Measurements from ENCODE around the gene NEDD4L.
"Not testable (repeated sequence)": the region's sequence is repeated elsewhere in the genome, so short reads cannot be mapped to it uniquely, and the experiment has no call there.

The NEDD4L gene

DNA sequence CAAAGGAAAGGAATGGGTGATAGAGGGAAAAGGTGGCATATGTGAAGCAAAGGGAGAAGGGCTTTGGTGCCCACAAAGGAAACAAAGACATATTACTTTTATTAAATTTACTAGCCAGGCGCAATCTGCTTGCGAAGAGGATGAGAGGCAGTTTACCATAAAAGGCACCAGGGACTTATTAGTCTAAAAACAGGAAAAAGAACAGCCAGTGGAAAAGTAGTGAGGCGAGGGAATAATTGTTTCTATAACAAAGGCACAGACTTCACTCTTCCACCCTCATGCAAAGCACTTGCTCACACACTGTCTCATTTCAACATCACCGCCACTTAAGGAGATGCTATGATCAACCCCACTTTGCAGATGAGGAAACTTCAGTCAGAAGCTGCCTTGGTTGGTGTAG is 374.3 kb downstream of the NEDD4L start:
- no peak for DNase-seq (ENCODE audit: low spot score)

DNA sequence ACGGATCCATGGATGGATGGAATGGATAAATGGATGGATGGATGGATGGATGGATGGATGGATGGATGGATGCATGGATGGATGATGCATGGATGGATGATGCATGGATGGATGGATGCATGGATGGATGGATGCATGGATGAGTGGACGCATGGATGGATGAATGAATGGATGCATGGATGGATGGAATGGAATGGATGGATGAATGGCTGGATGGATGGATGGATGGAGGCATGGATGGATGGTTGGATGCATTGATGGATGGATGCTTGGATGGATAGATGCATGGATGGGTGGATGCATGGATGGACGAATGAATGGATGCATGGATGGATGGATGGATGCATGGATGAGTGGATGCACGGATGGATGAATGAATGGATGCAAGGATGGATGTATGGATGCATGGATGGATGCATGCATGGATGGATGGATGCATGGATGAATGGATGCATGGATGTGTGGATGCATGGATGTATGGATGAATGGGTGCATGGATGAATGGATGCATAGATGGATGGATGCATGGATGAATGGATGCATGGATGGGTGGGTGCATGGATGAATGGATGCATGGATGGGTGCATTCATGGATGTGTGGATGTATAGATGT is 375.7 kb downstream of the NEDD4L start:
- no peak for DNase-seq (ENCODE audit: low spot score)

DNA sequence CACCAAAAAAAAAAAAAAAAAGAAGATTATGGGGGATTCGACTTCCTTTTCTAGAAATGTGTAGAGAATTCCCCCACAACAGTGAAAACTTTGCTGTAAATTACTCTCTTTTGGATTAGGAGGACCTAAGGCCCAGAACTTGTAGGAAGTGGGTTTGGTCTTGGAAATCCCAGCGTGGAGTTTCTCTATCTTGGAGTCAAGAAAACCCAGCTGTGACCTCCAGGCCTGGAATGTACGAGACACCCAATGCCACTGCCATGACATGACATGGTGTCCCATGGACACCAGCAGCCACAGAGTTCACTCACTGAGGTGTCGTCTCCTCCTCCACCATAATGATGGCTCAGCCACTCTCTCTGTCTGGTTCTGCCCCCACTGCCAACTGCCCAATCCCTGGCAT is 382.6 kb downstream of the NEDD4L start:
- no peak for DNase-seq (ENCODE audit: low spot score)

DNA sequence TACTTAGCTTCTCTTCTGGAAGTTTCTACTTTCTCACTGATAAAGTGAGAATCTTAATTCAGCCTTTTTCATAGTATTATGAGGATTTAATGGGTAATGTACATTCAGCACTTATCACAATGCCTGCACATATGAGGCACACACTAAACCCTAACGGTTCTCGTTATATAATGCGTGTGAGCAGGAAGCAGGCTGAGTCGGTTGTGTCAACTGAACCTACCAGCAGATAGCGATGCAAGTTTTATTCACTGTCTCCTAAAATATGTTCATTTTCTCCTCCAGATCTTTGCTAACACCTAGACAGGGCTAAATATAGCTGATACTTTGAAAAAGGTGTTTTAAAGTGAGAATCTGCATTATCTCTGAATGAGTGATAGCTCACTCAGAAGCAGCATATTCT is 383.3 kb downstream of the NEDD4L start:
- DNase-seq (ENCODE audit: low spot score) = no peak

DNA sequence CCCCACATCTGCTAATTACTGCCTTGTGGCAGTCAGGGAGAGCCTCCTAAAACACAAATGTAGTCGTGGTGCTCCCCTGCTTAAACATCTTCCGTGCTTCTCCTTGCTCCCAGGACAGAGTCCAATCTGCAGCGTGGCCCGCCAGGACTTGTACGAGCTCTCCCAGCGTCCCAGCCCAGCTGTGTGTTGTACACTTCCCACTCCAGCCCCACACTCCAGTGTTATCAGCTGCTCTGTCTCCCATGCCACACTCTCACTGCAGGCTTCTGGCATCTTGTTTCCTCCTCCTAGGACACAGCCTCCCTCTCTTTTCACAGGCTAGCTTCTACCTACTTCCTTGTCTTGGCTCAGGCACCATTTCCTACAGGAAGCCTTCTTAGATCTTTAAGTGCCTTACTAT is 385.4 kb downstream of the NEDD4L start:
- no peak for DNase-seq (ENCODE audit: low spot score)

GRCh38 chr18:58431215-58431614 is 387.2 kb downstream of the NEDD4L start:
- DNase-seq (ENCODE audit: low spot score) = no peak

- no peak for DNase-seq (ENCODE audit: low spot score)
These were observed 388.2 kb downstream of the NEDD4L start for GRCh38 chr18:58432050-58432727.

- DNase-seq (ENCODE audit: low spot score) = not testable (repeated sequence)
These were observed 391.4 kb downstream of the NEDD4L start for GRCh38 chr18:58435221-58436005.

DNA sequence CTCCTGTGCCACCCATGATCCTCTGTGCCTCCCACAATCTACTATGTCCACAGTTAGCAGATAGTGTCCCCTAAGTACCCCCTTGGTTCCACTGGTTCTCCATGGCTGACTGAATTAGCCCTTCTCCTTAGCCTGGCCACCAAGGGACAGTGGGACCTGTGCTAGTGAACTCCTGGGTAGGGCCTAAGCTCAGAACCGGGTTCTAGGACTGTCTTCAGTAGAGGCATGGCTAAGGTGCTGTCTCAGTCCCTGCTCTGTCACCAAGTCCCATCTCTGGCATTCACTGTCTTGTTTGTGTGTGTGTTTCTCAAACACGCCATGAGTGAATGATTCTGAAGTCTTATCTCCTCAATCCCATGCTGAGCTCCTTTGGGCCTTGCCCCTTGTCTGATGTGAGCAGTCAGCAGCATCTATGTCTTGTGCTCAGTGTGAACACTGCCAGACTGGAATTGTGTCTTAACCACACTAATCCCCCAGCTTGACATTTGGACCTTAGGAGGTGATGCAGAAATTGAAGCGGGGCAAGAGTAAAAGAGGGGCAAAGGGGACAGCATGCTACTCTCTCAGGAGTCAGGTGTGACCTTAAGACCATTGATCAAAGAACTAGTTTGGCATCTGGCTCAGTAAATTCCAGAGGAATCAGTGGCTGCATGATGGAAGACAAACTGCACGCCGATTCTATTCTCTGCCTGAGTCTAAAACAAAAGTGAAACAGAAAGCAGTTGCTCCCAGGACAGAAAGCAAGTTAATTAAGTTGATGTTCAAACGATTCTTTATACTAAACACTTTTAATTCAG is 394.3 kb downstream of the NEDD4L start:
- no peak for DNase-seq (ENCODE audit: low spot score)

GRCh38 chr18:58438958-58439300 is 394.9 kb downstream of the NEDD4L start:
- DNase-seq (ENCODE audit: low spot score) = no peak

GRCh38 chr18:58443671-58444070 is 399.6 kb downstream of the NEDD4L start:
- DNase-seq (ENCODE audit: low spot score) = no peak

GRCh38 chr18:58446391-58447060 is 402.5 kb downstream of the NEDD4L start:
- no peak for DNase-seq (ENCODE audit: low spot score)

- DNase-seq (ENCODE audit: low spot score) = no peak
These were observed 403.5 kb downstream of the NEDD4L start for GRCh38 chr18:58447402-58448095.

DNA sequence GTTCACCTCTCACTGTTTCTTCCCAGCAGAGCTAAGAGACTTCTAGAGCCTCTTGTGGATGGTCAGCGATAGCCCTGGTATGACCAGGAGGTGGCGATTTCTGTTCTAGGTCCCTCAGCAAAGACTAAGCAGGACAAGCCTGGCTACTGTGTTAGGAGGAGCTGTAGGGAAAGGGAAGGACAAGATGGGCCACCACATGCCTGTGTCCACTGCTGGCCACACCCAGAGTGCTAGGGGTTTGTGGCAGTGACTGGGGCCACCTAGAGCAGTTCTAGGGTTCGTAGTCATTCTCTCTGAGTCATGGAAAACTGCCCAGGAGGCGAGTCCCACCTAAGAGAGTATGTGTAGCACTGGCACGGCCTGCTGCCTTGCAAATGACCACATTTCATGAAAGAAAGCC is 405.4 kb downstream of the NEDD4L start:
- peak; percentile 32 for DNase-seq (ENCODE audit: low spot score)

Measured in iPS-NIHi11 (cell line).